CD4-positive, alpha-beta T cell treated with Interleukin-4 for 1 hour (primary cell): ENCODE measurements around the gene SH3TC2.

ENCODE experiments used
- DNase-seq, 2 donors: peaks; one replicate each; pipeline ENCODE4 v3.0.0-alpha.2; 2020 to 2022

The SH3TC2 gene

DNA sequence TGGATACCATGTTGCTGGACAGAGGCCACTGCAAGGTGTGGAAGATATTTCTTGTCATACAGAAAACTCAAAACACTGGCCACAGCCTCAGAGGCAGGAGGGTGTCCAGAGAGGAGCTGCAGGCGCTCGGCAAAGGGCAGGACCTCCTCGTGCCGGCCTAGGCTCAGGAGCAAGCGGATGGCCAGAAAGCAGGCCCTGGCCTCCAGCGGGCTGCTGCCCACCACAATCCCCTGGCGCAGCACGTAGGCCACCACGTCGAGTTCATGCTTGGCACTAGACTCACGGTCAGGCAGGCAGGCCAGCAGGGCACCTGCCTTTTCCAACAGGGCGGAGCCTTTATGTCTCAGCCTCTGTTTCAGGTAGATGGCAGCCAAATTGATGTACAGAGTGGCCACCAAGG, 35.2 kb downstream of the SH3TC2 start:
- DNase-seq: no peak

DNA sequence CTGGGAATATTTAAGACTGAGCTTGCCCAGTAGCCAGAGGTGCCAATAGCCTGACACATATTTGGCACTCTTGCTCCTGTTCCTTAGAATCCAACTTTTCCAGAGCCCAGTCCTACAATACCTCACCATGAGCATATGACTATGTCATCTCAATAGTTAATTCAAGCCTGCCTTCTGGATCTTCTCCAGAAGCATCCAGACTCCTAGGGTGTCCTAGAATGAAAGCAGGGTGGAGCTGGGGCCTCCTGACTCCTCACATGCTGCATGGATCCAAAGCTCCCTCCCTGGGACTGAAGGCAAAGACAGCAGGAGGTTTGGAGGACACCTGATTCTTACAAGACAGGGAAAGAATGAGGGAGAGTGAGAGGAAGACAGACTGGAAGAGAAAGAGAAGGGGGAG, 37.9 kb downstream of the SH3TC2 start:
- no peak for DNase-seq

DNA sequence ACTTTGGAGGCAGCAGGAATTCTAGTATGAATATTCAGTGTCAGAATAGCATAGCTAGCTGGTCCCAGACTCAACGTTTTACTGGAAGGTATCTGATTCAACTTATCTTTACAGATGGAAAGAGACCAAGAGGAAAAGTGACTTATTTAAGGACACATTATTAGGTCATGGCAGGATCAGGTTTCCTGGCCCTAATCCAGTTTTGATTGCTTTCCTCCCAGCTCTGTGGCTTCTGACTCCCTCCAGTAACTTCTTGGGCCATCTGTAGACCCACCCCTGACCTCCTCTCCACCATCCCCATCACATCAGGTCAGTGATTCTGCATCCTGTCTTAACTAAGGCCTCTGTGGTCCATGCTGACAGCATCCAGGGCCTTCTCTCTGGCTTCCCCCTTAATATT, 38.4 kb downstream of the SH3TC2 start:
- no peak for DNase-seq

DNA sequence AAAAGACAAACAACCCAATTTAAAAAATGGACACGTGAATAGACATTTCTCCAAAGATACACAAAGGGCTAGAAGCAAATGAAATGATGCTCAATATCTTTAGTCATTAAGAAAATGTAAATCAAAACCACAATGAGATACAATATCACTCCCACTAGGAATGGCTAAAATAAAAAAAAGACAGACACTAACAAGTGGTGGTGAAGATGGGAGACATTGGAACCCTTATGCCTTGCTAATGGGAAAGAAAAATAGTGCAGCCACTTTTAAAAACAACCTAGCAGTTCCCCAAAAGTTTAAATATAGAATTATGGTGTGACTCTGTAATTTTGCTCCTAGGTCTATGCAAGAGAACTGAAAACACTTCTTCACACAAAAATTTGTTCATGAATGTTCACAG, 40.7 kb downstream of the SH3TC2 start:
- no peak for DNase-seq

DNA sequence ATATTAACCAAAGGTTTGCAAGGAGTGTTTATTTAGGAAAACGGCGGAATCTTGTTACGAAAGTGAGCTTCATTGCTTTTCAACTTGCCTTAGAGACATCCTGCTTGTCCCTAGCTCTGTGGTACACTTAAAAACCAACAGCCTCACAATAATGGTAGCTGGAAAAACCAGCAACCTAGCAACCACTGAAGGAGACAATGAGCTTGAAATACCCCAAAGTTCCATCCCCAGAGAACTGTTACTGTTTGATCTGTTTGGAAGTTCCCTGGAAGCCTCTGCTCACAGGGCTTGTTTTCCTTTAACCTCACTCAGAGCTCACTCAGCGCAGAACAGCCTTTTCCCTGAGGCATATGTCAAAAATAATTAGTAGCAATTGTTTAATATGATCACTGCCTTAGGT, 43.2 kb downstream of the SH3TC2 start:
- DNase-seq: no peak

DNA sequence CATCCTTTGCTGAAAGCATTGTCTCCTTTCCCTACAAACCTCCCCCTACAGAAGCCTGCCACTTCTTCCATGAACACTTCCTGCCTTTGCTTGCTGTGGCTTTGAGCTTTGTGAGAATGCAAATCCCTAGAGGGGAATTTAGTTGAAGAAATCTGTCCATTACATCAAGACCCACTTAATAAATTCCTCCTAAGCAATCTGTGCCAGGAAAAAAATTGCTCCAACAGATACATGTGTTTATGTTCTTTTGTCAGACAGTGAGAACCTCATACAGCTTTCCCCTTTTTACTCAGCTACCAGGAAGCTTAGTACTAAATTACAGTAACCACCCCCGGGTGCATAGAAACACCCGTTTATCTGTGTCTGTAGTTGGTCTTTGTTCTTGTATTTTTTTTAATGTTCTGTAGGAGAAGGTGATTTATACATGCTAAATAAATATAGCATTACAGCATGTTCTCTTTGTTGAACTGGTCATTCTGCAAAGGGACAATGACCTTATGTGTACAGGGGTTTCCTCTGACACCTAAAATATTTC, 43.9 kb downstream of the SH3TC2 start:
- no peak for DNase-seq

DNA sequence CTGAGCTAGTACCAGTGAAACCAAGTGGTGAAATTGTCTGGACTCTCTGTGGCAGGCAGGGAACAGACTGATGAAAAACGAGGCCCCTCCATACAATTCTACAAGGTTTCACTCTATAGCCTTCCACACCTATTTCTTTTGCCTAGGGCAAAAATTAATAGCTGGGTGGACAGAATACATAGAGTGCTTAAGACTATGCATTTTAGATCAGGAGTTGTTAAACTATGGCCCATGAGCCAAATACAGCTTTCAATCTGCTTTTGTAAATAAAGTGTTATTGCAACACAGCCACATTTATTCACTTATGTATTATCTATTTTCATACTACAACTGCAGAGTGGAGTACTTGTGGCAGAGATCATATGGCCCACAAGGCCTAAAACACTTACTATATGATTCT, 45.2 kb downstream of the SH3TC2 start:
- DNase-seq: no peak

DNA sequence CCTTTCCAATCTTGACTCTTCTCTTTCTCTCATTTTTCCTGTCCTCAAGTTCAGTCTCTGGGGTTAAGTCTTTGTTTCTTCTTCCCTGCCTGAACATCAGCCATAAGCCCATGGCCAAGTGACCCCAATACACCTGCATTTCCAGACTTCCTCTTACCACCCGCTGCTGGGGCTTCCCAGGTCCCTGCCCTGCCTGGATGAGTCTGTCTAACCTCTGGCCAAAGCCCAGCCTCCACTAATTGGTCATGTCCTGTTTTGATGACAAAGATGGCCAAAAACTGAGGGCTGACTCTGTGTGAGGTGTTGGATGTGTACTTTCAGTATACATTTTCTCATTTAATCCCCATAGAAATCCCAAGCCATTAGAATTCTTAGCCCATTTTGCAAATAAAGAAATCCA, 47.3 kb downstream of the SH3TC2 start:
- no peak for DNase-seq

DNA sequence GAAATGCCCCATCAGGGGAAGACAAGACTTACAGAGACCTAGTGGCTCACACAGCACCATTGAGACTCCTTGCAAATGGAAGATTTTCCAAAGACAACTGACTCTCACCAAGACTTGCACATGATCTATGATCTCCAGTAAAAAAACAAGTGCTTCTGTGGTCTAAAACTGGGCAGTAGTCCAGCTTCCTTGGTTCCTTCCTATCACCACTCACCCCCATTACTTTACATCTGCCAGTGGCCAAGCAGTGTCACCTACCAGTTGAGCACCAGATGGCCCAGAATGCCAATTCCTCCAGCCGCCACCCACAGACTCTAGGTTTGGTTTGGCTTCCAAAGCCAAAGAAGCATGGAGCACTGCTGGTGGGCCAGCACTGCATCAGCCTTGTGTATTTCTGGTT, 47.7 kb downstream of the SH3TC2 start:
- no peak for DNase-seq

DNA sequence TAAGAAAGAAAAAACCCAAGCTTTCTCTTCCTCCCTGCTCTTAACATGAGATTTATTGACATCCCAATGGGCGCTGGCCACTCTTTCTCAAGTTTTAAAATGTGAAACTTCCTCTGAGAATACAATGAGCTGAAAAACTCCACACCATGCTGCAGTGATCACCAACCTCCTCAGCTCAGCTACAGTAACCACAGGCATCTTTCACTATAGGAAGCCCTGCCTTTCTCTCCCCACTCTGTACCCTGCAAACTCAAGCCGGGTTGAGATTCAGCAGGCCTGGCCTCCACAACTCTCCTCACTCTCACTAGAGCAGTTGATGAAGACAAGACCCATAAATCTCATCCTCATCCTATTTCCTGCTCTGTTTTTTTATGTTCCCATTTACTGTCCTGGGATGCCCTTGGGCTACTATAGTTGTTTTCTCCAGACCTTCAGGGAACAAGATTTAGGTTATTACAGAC, 48.3 kb downstream of the SH3TC2 start:
- DNase-seq: no peak

DNA sequence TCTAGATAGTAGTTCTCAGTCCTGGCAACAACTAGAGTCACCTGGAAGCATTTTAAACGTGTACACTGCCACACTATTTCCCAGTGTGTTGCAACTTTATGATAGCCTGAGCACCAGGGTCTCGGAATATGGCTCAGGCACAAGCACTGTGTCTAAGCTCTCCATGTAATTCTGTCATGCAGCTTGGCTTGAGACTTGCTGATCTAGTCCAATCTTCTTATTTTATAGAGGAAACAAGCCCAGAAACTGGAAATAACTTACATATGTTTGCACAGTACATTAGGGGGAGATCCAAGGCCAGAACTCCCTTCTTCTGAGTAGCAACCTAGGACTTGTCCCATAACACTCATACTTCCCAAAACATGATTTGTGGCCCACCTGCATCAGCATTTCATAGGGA, 49.1 kb downstream of the SH3TC2 start:
- DNase-seq: no peak

DNA sequence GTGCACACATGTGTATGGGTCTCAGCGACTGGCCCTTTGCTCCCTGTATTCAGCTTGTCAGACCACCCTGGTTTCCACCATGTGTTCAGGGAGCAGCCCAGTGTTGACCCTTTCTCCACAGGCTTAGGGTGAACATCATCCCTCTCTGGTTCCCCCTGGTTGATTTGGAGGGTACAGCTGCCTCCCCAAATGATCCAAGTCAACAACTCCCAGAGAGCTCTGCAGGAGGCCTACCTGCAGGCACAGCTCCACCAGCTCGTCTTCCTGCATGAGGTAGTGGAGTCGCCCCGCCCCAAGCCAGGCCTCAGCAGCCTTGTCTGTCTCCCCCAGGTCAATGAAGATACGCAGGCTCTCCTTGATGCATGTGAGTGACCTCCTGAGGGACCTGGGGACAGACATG, 50.5 kb downstream of the SH3TC2 start:
- no peak for DNase-seq

DNA sequence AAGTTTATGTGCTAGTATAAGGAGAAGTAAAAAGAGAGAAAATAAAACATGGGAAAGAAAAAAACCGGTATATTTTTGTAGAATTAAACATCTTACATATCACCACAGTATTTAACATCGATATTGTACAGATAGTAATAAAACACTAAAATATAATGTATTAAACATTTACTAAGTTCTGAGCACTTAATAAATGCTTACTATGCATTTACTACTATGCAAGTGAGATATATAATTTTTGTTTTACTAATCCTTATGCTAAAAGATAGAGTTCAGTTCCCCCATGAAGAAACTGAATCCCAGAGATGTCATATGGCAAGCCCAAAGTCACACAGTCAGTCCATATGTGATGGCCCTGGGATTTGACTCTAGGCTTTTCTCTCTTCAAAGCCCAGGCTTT, 51.1 kb downstream of the SH3TC2 start:
- DNase-seq: no peak

DNA sequence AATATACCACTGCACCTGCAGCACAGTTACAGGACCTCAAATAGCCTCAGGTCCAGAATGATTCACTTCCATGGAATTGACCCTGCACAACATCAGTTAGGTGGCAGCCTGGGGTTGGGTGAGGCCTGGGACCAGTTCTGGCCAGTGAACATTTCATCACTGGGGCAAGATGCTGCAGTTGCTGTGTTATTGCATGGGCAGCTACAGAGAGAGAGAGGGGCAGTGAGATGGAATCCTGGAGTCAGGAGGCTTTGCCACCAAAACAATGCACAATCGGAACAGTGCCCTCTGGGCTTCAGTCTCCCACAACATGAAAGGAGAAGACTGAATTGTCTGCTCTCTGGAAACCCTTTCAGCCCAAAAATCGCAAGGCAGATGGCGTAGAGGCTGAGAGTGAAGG, 51.8 kb downstream of the SH3TC2 start:
- no peak for DNase-seq

DNA sequence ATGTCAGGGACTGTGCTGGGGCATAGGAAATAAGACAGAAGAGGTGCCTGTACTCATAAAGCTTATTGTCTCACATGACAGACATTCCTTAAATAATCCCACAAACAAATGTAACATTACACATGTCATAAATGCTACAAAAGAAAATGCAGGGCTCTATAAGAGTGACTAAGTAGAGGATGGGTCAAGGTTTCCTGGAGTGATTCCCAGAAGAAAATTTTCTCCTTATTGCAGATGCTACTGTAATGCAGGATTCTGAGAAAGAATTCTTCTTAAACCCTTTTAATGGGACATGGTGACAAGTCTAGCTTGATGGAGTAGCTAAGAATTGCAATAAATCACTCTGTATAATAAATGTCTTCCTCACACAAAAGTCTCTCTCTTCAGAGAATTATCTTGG, 55.7 kb downstream of the SH3TC2 start:
- DNase-seq: no peak

DNA sequence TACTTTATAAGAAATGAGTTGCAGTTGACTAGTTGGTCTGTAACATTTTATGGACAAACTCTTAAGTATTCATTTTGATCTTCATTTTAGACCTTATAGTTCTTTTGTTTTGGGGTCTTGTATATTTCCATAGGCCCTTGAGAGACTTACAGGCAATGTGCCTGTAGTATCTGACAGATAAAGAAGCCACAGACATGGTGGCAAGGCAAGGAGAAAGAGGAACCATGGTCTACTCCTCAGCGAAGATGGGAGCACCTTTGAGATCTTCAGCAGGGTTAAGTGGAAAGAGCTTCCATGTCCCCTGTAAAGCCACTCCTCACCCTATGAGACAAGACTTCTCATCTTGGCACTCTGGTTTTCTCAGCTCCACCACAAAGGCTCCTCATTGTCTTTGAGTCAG, 56.4 kb downstream of the SH3TC2 start:
- no peak for DNase-seq

DNA sequence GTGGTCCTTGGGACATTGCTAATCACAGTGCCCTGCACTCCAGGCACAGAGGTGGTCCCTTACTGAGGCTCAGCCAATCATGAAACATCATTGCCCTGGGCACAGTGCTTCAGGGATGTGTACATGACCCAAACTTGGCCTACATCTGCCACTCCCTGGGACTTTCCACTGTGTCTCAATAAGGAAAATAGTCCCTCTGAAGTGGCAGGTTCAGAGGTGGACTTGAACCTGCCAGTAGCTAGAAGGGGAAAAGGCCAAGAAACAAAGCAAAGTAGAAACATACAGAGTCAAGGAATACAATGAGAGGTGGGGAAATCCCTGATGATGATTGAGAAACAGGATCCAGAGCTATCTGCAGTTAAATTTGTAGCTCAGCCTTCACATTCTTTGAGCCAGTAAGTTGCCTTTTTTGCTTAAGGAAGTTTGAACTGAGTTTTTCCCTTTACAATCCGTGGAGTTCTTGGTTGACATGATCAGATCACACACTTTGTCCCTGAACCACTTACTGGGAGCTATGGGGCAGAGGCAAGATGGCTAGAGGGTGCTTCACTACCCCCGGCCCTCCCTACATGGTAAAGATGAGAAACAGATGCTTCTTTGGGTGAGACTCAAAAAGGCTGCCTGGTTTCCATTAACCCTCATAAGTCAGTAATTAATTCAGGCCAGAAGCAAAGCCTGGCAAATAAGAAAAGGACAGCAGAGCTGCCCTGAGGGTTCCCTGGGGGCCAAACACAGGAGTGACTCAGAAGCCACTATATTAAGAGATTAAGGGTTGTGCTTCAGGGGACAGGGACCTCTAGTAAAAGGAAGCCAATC, 57.6 kb downstream of the SH3TC2 start:
- no peak for DNase-seq

DNA sequence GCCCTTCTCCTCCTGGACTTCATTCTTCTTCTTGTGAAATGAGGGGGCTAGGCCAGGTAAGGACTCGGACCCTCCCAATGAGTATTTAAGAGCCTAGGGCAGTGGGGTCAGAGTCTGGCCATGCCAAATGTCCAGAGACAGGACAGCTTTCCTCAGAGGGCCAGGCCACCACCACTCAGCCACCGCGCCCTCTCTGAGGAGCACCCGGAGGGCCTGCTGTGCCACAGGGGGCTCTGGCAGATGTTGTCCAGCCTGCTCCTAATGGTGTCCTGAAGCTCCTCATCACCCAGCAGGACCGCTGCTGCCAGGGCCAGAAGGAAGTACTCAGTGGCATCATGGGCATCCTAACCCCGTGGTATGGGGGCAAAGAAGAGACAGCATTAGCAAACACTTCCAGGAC, 58.3 kb downstream of the SH3TC2 start:
- no peak for DNase-seq

DNA sequence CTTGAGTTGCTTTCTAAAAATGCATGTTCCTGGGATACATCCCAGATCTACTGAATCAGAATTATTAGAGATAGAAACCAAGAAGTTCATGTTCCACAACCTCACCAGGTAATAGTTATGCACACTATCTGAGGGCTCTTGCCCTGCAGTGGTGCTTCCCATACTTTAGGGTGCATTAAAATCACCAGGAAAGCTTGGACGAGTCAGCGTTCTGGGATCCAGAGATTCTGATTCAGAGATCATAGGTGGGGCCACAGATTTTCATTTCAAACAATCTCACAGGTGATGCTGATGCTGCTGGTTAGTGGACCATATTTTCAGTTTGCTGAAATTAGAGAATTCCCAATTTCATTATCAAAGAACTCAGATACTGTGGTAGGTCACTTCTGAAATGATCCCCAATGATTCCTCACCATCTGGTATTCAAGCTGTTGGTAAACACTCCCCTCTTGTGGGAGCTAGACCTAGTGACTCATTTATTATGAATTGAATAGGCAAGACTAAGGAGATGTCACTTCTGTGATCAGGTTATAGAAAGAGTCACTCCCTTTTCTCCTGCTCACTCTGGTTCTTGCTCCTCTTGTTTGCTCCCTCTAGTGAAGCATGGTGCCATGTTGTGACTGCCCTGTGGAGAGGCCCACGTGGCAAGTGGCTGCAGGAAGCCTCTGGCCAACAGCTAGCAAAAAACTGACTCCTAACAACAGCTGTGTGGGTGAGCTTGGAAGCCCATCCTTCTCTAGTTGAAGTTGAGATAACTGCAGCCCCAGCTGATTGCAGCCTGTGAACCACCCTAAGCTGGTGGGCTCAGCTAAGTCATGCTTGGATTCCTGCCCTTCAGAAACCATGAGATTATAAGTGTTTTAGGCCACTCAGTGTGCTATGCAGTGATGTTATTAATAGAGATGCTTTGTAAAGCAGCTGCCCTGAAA, 59.8 kb downstream of the SH3TC2 start:
- DNase-seq: no peak

DNA sequence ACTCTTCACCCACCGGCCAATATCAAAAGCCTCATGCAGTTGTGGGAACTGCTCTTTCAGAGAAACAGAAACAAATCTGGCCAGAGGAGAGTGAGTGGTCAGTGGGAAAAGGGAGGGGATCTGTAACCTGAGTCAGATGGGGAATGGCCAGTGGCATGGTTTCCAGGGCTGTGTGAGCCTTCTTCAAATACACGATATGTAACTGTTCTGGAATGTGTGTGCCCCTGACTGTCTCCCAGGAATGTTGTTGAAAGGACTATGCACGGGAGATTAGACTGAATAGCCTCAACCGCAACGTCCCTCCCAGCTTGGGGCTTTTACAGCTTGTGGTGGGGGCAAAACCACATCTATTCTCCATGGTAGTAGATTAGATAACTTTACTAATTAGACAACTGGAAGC, 60.8 kb downstream of the SH3TC2 start:
- DNase-seq: no peak

DNA sequence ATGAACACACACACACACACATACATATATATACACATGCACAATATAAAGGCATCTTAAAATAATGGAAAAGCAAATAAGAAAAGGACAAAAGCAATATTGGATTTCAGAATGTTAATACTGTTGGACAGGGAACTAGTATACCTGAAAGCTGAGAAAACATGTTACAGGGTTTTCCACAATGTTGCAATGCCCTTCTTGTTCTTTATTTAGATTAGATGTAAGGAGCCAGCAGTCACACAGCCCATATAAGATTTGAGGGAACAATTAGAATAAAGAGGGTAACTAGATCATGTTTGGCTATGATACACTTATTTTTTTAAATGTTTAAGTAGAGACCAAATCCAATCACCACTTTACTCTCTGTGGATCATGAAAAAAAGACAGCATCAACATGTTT, 61.7 kb downstream of the SH3TC2 start:
- DNase-seq: no peak

DNA sequence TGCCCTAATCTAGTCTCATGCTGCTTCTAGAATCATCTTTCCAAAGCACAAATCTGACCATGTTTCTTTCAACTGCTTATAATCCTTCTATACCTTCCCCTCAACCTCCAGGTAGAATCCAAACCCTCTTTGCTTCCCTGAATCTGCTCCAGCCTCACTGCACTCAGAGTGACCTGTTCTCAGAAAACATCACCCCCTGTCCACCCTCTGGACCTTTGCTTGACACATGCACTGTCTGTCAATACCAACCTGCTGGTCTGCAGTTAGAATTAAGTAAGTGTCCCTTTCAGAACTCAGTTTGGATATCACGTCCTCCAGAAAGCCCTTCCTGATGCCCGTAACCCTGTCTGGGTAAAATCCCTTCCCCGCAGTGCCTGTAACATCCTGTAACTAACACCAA, 63.1 kb downstream of the SH3TC2 start:
- DNase-seq: no peak

DNA sequence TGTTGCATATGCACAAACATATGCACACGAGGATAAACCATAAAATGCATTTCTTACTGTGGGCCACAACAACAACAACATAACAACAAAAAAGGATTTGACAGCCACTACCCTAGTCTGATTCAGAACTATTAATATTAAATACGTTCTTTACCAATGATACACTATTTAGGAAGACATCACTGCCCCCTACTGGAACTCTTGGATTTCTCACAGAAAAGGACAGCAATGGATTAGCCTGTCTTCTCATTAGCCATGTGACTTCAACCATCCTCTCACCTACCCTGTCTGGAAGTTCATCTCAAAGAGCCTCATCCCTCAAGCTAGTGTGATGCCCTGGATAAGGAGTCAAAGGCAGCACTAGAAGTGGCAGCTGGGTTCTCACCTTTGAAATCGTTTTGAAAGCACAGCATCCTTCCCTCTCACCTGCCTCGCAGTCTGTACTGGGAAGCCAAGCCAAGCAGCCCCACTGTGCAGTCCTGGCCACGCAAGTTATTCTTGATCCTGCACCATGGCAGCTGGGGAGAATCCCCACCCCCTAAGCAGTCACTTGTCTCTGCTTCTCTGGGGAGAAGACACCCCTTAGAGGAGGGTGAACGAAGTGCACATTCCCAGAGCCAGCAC, 64.6 kb downstream of the SH3TC2 start:
- peak; percentile 16 to 74 for DNase-seq
